Left kidney (tissue), 2 donors: ENCODE data around the gene BARX1. TPM values are rescaled to one million over a fixed set of nuclear protein-coding genes. Genes with fewer than 3 reads are reported as not detected.
"Not testable (repeated sequence)": the region's sequence is repeated elsewhere in the genome, so short reads cannot be mapped to it uniquely, and the experiment has no call there.

Source experiments
- DNase-seq: peaks from one replicate; pipeline ENCODE4 v3.0.0-alpha.2; 2013
- polyA plus RNA-seq: library from polyadenylated mRNA; unstranded; fragments of 120-200 nt; gene quantifications from one replicate; pipeline ENCODE4 v1.2.1, GENCODE V29; 2013; ENCODE audit not compliant: insufficient read length

The BARX1 gene
- polyA plus RNA-seq, 1 donor, result 0.25 TPM

DNA sequence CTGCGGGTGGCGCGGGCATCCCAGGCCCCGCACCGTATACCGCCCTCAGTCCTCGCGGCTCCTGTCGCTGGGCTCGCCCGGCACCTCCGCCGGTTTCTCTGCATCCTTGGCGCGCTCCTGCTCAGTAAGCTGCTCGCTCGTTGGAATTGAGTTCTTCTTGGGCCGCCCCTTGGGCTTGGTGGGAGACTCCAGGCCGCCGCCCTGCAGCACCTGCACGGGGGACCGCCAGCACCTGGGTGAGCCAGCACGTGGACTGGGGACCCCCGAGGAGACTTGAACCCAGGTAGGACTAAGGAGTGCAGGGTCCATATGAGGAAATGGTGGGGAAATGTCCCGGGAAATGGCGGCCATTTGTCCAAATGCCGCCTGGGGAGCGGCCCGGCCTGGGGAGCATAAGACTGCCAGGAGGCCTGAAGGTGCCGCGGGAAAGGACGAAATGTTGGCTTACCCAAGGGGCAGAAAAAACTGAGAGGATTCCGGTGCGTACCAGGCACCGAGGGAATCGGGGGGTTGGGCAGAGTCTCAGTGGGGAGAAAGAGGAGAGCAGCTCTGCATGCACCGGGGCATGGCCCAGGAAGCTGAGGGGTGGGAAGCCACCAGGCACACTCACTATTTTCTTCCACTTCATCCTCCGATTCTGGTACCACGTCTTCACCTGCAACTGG, 2.9 kb downstream of the BARX1 start:
- DNase-seq, result no peak

DNA sequence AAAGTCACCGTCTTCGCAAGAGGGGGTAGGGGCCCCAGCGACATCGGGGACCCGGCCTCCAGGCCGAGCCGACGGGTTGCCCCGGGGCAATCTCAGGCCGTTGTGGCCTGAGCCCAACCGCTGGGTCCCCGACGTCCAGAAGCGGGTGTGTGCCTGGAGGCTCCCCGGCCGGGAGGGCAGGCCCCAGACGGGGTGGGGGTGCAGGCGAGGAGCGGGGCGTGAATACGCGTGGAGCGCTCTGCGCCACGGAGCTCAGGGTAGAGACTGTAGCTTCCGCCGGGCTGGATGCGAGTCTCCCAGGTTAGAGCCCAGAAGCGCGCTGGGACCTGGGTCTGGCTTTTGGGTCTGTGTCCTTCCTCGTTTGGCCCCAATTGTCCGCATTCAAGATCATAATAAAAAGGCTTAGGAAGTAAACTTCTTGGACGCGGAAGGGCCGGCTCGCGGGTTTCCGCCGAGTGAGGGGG, 3.5 kb downstream of the BARX1 start:
- DNase-seq, result no peak

DNA sequence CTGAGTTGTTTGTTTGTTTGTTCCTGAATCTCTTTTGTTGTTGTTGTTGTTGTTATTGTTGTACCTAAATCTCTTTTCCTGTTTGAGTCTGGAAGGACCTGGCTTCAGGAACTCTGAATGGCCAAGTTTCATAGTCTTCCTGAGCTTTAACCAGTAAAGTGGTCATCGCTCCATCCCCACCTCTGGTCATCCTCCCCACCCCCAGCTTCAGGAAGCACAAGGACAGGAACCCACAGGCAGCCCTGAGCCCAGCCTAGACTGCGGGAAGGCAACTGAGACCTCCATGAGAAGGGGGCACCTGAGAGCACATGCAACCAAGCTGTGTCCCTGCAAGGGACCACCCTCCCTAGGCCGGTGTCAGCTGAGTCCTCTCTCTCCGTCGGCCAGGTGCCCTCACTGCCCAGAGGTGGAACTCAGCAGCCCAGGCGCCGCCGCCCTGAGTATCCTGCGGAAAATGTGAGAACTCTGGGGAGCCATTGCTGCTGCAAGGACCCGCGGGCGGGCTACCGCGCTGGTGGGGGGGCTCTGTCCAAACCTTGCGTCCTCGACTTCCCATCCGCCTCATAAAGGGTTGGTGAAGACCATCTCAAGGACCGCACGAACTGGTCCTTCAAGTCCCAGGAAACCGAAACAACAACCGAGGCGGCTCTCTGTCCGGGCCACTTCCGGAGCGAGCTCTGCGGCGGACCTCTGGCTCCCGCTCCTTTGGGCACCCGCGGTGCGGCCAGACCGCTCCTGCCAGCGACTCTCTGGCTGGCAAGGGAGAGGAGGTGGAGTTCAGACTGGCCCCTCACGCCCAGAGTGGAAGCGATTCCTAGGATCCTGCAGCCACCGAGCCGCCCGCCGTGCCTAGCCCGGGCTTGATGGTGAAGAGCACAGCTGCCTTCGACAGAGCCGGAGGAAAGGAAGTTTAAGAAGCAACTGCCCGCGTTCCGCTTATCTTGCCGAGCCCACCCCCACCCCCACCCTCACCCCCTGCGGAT, 4.2 kb downstream of the BARX1 start:
- DNase-seq, result no peak

DNA sequence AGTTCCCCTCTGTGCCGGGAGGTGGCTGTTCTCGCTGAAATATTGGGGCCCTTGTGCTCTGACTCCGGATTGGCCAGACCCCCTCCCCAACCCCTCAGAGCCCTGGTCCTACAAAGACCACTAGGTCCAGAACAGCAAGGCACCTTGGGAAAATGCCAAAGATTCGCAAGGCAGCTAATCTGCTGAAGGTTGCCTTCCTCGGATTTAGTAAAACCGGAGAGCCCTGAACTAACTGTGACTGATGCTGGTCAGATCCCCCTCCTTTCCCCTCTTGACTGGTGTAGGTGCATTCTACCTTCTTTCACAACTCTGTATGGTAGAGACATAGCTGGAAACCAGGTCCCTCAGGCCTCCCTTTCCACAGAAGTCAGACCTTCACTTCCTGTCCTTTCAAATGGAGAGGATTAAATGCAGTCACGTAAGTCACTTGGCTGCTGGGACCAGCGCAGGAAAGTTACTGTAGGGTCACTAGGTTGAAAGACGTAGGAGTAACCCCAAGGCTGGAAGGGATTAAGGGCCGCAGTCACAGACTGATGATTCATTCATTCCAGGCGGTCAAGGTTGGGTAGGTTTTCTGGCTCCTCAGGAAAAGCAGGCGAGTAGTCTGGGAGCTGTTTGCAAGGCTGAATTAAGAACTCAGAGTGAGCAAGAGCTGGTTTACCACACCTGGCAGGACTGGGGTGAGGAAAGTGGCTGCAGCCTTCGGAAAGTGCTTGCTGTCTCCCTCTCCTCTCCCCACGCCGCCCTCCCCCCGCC, 5.3 kb downstream of the BARX1 start:
- no peak for DNase-seq

DNA sequence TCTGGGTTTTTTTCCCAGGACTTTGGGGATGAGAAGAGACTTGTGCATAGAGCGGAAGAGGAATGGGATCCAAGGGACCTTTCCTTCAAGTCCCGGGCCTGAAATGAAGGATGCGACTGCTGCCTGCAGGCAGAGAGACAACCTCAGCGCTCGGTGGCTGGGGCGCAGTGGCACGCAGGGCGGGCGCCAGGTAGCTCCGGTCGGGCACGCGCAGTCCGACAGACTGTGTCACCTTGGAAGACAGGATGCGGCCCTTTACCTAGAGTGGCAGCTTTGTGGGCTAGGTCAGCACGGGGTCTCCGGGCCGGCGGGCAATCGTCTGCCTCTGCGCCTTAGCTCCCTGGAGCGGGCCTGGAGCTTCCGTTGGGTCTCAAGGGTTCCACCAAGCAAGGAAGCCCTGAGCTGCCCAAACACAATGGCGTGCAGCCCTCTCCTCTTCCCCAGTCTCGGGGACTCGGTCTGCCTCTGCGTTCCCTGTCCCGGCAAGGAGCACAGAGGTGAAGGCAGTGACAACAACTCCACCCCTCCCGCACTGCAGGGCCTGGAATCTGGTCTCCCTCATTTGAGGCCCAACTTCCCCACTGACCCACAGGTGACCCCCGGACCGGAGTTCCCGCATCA, 6.0 kb downstream of the BARX1 start:
- DNase-seq, result no peak

DNA sequence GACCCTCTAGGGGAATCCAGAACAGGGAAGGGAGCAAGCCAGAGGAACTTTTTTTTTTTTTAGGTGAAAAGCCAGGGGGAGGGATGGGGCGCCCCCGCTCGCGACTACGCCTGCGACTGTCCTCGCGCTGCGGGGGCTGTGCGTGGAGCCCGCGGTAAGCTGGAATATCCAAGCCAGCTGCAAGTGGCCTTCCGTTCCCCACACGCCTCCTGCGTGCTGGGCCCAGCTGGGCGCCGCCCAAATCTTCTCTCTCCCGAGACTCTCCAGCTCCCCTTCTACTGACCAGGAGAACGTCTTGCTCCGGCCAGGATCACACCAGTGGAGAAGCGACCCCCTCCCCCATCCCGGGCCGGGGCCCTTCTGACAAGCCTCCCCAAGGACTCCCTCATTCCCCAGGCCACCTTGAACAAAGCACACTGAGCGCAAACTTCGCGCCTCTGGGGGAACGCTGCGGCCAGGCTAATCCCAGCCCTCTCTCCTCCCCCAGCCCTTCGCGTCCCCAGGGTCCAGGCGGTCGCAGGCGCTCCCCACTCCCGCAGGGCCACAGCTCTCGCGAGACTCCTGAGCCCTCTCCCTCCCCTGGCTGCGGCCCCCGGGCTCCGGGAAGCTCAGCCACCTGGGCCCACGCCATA, 6.6 kb downstream of the BARX1 start:
- DNase-seq, result no peak

DNA sequence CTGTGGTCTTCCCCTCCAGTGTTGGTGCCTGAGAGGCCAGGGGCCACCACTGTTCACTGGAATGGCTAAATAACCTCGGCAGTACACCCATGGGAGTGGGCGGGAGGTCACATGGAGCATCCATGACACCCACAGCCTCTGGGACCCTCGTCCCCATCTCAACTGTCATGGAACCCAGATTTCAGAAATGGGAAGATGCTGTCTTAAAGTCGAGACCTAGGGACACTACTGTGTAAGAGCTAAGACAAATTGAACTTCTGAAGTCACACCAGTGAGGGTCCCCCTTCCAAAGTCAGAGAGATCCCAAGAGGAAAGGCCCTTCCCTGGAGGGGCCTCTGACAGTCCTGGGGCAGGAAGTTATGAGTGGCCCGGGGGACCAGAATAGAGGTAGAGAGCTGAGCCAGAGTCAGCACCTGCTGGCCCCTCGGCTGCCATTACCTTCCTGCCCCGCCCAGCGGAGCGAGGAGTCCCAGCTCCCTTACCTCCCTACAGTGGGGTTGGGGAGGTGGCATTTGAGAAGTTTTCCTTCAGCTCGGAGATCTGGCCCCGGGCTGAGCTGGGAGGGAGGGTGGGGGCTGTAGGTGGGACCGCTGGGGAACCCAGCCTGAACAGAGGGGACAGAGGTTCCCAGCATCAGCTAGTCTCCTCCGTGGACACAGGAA, 7.6 kb downstream of the BARX1 start:
- DNase-seq, result no peak

DNA sequence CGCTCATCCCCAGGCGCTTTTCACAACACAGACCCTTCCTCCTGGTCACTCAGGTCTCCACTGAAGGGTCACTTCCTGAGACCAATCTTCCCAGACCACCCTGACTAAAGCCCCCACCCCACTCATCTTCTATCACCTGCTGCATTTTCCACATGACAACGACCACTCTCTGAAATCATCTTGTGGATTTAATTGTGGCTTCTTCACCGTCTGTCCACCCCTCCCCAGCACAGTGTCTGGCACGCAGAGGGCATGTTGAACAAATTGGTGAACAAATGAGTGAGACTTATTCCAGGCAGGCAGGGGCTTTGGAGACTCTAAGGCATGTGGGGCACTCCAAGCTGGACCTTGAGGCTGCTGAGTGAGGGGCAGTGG, 8.8 kb downstream of the BARX1 start:
- no peak for DNase-seq

DNA sequence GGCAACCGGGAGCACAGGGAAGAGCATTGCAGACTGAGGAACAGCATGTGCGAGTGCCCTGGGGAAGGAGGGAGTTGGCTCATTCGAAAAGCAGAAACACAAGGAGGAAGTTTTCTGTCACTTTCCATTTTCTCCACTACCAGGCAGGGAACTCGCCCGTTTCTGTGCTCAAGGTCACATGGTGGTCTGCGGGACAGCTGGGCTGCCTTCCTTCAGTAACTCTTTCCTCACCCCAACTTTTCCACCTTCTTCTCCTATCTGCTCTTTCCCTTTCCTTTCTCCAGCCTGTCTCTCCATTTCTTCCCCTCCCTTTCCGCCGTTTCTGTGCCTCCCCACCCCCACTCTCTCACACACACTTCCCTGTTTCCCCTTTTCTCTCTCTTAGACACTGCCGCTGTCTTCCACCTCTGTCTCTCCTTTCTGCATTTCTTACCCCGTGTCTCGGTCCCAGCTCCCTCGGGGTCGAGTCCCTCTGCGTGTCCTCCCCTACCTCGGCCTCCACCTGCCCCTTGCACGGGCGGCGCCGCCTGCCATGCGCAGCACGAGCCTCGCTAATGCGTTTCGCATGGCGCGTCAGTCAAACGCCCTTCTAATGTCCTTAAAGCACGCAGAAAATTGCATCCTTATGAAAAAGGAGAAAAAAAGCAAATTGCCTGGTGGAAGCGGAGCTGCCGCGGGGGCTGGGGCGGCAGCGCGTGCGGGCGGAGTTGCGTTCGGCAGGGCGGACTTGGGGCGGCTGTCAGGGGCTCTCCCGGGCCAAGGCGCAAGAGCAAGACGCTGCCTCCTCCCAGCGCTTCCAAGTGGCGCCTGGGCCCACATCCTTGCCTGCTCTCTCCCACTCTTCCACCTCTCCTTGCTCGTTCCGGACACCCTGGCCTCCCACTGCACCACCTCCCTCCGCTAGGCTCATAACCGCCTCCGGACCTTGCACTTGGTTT, 9.5 kb downstream of the BARX1 start:
- DNase-seq, result no peak

DNA sequence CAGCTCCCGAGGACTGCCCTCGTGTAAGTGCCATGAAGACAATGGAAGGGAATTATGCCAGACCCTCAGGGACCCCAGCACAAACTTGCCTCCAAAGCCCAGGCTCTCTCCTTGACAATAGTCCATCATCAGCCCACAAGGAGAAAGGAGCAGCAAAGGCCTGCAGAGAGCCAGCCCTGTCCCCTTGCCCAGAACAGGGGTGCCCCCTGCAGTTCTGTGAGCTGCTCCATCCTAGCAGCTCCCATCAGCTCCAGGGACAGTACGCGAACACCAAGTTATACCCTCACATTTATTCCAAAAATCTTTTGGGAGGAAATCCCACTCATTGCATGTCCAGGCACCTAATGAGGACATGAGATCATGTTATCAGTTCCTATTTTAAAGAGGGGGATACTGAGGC, 11.1 kb downstream of the BARX1 start:
- DNase-seq, result no peak

DNA sequence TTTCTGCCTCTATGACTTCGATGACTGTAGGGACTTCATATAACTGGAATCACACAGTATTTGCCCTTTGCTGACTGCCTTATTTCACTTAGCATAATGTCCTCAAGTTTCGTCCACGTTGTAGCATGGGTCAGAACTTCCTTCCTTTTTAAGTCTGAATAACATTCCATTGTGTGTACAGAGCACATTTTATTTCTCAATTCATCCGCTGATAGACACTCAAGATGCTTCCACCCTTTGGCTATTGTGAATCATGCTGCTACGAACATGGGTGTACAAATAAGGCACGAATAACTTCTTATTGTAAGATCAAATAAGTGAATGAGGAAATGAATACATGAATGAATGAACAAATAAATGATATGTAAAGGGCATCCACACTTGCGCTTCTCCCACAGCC, 13.0 kb downstream of the BARX1 start:
- DNase-seq, result no peak

DNA sequence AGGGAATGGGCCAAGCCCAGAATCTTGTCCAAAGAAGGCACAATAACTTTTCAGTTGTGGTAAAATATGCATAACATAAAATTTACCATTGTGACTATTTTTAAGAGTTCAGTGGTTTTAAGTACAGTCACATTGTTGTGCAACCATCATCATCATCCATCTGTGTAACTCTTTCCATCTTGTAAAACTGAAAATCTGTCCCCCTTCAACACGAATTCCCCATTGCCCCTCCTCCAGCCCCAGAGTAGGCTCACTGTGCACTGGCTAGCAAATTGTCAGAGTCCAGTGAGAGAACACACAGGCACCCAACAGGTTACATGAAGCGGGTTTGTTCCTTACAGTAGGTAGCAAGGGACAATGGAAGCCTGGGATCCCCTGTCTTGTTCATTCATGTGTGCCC, 13.7 kb downstream of the BARX1 start:
- no peak for DNase-seq

DNA sequence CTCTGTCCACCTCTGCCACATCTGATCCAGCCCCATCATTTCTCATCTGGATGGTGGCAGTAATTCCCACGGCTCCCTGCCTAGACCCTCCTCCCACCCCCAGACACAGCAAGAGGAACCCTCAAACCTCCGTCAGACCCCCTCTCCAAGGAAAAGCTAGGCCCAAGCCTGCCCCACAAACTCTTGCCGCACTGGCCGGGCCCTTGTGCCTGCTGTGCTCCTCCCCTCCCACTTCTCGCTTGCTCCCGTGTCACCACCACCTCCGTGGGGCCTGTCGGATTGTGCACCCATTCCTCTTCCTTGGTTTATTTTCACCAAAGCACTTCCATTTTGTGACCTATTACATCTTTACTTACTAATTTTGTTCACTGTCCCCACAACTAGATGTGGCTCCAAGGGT, 14.2 kb downstream of the BARX1 start:
- DNase-seq, result no peak

DNA sequence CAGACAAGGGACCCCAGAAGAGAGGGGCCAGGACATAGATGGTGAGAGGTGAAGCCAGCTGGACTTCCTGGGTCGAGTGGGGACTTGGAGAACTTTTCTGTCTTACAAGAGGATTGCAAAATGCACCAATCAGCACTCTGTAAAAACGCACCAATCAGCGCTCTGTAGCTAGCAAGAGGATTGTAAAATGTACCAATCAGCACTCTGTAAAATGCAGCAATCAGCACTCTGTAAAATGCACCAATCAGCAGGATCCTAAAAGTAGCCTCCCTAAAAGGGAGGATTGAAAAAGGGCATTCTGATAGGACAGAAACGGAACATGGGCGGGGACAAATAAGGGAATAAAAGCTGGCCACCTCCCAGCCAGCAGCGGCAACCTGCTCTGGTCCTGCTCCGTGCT, 15.6 kb downstream of the BARX1 start:
- not testable (repeated sequence) for DNase-seq

DNA sequence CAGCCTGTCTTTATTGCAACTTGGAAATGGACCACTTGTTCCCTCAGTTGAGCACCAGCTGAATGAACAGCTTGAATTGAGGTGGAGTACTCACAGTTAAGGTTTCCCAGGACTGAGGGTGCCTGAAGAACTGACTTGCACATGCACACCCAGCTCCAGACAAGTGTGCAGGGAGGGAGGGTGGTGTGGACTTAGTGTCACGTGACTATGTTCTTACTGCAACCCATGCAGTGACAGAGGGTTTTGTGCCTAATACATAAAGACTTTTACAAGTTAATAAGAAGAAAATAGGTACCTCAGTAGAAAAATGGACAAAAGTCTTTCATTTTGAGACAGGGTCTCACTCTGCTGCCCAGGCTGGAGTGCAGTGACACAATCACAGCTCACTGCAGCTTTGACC, 18.0 kb downstream of the BARX1 start:
- DNase-seq, result no peak

DNA sequence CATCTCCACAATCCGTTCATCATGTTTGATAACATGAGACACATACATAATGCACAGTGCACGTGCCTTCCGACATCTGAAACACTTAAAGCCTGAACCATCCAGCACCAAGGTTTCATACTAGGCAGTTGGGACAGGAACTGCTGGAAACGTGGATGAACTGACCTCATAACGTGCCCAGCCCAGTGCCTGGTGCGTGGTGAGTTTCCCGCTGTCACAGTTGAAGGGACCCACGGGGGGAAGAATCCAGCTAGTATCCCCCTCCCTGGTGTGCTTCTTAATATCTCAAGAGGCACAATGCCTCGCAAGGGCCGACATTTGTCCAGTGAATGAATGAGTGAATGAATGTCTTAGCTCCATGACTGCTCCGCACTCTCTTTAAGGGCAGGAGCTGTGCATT, 23.2 kb downstream of the BARX1 start:
- no peak for DNase-seq

DNA sequence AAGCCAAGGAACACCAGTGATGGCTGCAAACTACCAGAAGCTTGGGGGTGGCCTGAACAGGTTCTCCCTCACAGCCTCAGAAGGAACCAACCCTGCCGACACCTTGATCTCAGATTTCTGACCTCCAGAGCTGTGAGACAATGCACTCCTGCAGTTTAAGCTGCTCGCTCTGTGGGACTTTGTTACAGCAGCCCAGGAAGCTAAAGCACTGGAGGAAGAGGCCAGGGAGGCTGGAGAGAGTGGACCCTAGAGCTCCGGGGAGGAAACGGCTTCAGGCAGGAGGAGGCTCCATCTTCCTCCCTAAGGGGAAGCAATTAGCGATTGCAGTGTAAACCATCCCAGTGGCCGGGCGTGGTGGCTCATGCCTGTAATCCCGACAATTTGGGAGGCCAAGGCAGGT, 25.1 kb downstream of the BARX1 start:
- DNase-seq, result no peak

DNA sequence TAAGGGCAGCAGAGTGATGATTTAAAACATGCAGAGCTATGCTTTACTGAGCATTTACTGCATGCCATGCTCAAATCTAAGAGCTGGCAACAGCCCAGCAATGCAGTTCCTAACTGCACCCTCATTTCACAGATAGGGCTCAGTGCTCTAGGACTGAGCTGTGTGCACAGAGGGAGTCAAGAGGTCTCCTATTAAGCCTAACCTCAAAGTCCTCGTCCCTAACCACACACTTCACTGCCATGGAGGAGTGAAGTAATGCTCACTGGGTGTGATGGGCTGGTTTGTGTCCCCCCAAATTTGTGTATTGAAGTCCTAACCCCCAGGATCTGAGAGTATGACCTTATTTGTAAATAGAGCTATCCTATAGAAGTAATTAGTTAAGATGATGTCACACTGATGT, 25.9 kb downstream of the BARX1 start:
- no peak for DNase-seq

DNA sequence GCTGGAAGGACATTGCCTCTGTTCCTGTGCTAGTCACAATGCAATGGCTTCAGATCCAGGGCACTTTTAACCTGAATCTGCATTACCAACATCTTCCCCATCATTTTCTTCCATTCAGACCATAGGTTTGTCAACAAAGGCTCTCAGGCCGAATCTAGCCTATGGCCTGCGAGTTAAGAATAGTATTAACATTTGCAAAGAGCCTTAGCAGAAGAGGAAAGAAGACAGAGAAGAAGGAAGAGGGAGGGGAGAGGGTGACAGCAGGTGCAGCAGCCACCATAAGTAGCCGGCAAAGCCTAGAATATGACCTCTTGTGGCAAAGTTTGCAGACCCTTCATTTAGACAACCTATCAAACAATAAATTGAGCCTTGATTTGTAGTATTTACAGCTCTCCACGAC, 32.6 kb downstream of the BARX1 start:
- no peak for DNase-seq
